NCI-H774 (cell line): ENCODE results near the gene PTPRD.
"Not testable (repeated sequence)": the region's sequence is repeated elsewhere in the genome, so short reads cannot be mapped to it uniquely, and the experiment has no call there.

Experiments
- DNase-seq: peaks from one replicate; lab custom pipeline; 2025; lab: John Stamatoyannopoulos, UW

Gene PTPRD

DNA sequence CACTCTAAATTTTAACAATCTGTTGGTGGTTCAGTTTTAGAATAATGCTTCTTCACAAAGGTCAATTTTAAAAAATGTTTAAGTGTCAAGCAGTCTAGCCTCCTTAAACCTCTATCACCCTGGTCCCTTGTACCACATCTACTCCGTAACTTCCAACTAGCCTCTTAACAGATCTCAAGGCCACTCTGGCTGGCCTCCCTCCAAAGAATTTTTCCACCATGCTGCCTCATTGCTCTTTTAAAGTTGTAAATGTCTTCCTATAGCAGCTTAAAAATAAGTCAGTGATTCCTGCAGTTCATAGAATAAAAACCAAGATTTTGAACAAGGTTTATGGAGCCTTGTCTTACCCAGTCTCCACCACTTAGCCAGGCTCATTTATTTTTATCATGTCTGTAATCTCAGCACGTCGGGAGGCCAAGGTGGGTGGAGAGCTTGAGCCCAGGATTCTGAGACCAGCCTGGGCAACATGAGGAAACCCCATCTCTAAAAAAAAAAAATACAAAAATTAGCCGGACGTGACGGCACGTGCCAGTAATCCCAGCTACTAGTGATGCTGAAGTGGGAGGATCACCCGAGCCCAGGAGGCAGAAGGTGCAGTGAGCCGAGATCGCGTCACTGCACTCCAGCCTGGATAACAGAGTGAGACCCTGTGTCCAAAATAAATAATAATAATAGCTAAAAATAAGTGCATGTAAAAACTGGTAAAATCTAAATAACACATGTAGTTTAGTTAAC is 1888.4 kb downstream of the PTPRD start:
- no peak for DNase-seq

- no peak for DNase-seq
These were observed 1889.6 kb downstream of the PTPRD start for GRCh38 chr9:8723195-8723594.

DNA sequence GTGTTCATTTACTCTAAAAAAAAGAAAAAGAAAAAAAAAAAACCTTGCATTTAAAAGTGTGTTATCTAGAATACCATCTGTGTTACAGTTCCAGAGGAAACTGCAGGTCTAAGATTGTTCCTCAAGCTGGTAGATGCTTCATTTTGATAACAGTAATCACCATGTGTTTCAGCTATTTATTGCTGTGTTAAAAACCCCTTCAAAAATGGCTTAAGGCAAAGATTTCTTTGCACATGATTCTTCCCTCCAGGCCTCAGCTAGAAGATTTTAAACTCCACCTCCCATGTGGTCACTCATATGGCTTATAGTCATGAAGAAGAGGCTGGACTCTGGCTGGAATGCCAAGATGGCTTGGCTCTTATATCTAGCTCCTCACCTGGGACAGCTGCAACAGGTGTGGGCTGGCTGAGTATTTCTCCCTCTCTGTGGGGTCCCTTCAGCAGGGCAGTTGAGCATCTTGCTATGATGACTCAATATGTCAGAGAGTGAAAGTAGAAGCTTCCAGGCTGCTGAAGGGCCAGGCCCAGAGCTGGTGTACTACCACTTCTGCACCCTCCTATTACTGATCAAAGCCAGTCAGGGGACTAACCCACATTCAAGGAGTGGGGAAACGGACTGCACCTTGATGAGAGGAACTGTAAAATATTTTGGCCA is 1892.8 kb downstream of the PTPRD start:
- no peak for DNase-seq

- no peak for DNase-seq
These were observed 1894.6 kb downstream of the PTPRD start for GRCh38 chr9:8718121-8718725.

DNA sequence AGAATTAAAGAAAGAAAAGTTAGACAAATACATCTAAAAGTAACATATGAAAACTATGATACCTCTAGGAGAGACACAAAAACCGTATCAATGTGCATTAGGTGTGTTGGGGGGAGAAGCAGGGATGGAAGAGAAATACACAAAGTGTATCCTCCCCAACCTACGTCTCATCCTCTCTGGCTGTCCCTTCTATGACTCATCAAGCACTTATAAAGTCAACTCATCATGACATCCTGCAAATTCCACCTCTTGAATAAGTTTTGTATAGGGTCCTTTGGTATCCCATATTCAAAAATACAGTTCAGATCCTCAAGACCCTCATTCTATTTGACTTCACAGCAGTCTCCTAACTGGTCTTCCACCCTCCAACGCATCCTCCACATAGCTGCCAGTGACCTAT is 1895.7 kb downstream of the PTPRD start:
- DNase-seq: no peak

GRCh38 chr9:8715788-8716187 is 1897.0 kb downstream of the PTPRD start:
- DNase-seq: no peak

GRCh38 chr9:8713811-8714165 is 1899.0 kb downstream of the PTPRD start:
- no peak for DNase-seq

- DNase-seq: no peak
These were observed 1899.5 kb downstream of the PTPRD start for GRCh38 chr9:8713149-8713810.

DNA sequence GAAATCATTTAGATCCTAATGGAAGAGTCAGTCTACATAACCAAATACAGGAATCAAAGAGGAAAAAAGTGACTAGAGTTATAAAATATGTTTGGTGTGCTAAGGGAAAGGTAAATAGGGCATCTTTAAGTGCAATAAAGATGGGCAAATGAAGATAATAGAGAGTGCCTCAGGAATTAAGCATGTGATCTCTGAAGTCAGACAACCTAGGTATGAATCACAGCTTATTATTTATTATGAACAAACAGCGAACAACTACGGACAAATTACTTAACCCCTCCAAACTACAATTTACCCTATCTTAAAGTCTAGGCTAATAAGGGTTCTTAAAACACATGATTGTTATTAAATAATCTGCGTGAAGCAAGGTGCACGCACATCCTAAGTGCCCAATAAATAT is 1903.1 kb downstream of the PTPRD start:
- DNase-seq: no peak

DNA sequence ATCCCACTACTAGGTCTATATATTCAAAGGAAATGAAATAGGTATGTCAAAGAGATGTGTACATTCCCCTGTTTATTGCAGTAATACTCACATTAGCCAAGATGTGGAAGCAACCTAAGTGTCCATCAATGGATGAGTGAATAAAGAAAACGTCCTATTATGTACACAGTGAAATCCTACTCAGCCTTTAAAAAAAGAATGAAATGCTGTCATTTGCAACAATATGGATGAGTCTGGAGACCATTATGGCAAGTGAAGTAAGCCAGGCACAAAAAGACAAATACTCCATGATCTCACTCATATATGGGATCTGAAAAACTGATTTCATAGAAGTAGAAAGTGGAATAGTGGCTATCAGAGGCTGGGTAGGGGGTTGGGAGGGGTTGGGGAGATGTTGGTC is 1904.1 kb downstream of the PTPRD start:
- DNase-seq: no peak

GRCh38 chr9:8706998-8707397 is 1905.8 kb downstream of the PTPRD start:
- no peak for DNase-seq

DNA sequence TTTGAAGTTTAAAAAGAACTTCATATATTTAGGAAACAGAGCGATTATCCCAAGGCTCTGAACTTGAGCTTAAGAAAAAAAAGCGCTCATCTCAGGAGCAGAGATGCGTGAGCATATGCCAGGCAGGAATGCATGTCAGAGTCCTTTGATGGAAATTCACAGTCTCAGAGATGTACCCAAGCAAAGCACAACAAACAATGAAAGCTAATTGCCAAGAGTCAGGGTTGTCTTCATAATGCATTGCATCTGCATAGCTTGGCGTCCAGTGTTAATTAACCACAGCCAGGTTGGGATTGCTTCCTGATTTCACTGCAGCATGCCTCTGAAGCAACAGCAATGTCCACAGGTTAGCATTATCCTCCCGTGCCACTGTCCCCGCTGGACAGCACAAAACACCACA is 1906.3 kb downstream of the PTPRD start:
- no peak for DNase-seq

GRCh38 chr9:8705861-8706260 is 1906.9 kb downstream of the PTPRD start:
- no peak for DNase-seq

DNA sequence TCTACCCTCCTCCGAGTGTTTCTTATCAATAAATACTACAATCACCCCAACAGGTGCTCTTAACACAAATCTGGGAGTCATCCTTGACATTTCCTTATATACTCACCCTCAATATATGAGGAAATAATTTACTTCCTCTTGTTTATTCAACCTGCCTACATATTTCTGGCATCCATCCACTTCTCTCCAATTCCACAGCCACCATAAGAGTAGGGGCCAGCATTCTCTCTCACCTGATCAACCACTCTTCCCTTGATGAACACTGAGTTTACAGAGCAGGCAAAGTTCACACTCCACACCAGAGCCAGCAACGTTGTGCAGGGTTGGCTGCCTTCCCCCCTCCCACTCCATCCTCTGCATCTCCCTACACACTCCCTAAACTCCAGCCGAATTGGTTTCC is 1908.9 kb downstream of the PTPRD start:
- no peak for DNase-seq

DNA sequence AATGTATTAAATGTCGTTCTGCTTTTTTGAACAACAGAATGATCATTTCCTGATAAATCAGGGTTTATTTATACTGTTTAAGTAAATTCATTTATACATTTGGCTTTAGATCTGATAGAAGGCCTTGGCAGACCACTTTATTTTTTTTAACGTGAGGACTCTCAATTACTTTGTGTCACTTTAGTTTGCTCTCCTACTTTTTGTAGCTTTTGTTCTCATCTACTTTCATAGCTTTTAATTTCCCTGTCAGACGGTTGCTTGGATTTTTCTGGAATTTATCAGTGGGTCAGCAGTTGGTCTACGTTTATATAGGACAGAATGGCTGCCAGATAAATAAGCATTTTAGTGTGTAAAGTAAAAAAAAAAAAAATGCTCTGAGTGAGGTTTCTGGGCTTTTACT is 1910.9 kb downstream of the PTPRD start:
- DNase-seq: no peak

GRCh38 chr9:8697565-8697964 is 1915.2 kb downstream of the PTPRD start:
- not testable (repeated sequence) for DNase-seq

- DNase-seq: no peak
These were observed 1916.3 kb downstream of the PTPRD start for GRCh38 chr9:8696516-8696915.

DNA sequence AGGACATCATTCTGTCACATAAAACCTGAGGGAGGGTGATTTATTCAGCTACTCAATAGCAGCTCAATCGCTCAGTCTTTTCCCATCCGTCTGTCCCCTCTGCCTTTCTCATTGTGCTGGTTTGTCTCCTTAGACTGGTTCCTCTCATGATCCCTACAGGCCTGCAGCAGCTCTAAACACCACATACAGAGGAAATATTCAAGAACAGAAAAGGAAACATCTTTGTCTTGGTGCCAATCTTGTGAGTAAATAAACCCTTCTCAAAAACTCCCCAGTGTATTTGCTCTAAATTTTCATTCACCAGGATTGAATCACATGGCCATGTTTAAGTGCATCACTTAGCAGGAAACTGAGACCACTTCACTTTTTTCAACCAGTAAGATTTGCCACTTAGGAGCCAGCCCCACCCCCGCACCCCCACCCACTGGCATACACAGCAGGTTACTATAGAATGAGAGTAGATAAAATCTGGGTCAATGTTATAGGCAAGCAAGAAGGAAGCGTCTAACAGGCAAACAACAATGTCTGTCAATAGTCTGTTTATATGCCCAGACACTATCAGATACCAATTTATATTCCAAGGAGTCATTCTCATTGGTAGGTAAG is 1917.7 kb downstream of the PTPRD start:
- DNase-seq: no peak

DNA sequence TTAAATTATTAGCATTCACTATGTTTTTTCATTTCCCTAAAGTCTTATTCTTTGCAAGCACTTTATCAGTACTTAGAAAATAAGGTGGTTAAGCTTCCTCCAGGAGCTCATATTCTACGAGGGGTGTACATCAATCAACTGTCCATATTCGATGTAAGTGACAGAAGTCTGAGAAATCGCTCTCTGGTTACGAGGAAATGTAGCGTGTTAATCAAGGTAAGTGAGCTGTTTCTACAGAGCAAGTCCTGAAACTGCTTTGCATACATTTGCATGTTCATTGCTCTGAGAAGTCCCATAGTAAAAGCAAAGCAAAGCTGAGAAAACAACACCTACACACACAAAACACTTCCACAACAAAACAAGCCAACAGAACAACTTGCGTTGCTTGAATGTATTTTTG is 1919.3 kb downstream of the PTPRD start:
- DNase-seq: no peak

DNA sequence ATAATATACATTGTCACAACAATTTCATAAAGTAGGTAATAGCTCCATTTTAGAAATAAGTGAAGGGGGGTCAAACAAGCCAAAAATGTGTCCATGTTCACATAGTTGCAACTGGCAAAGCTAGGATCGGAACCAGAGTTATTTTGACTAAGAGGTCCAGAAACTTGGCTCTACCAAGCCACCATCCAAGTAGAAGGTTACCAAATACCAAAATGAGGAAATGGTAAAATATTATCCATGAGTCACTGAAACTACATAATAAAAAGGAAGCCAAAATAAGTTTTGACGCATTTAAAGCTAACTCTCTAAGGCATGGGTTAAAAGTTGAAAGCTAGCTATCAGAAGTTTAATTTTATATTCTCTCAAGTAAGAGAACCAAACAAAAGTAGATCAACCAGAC is 1926.3 kb downstream of the PTPRD start:
- DNase-seq: no peak

DNA sequence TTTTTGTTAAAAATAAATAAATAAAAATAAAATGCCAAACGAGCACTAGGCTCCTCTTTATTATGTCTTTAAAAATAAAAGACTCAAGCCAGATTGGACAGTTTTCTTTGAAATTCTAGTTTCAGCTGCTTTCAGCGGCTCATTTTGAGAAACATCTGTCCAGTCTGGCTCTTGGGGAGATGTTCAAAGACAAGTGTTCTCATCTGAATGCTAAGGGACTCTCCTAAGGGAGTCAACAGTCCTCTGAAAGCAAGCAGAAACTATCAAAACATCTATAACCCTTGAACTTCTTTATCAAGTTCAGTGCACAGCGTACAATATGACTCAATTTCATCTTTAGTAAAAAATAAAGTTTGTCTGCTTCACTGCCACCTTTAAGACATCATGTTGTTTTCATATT is 1927.0 kb downstream of the PTPRD start:
- no peak for DNase-seq

GRCh38 chr9:8684978-8685708 is 1927.7 kb downstream of the PTPRD start:
- DNase-seq: no peak
